Measurements from ENCODE around the gene PDP2.
"Not testable (repeated sequence)": the region's sequence is repeated elsewhere in the genome, so short reads cannot be mapped to it uniquely, and the experiment has no call there.

DNA sequence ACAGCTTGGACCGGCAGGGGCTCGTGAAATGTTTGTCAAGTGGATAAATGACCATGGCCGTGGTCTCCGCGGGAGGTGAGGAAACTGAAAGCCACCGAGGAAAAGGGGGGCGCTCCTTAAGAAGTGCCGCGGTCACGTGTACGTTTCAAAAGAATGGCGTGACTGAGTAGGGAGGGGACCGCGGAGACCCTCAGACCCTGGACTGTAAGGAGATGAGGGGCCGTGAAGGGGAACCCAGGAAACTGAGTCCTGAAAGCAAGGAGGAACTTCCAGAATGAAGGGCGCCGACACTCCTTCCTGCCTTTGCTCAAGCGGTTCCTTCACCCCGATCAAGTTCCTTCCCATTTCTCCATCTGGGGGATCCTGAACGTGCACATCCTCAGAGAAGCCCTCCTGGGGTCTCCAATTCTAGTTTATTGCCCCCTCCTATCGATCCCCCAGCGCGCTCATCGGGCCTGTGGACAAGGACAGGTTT is 54.6 kb downstream of the PDP2 start:
- not testable (repeated sequence) for TF ChIP-seq RCOR1 (IDR thresholded peaks at IDR 0.05; ENCODE audit: low read length); RAD21 (IDR thresholded peaks at IDR 0.05; ENCODE audit: low read length); MXI1 (IDR thresholded peaks at IDR 0.05; ENCODE audit: low read depth, low read length)
